Hepatocyte (in vitro differentiated cells): Measurements from ENCODE around the gene LARP4.

Experiments
- EZH2 ChIP-seq: fragments of 200-600 bp; sonication (generic); IDR thresholded peaks from 2 replicates; pipeline ENCODE4 v1.6.1; 2016; ENCODE audit warnings: antibody characterized with exemption, mild to moderate bottlenecking, borderline replicate concordance
- TF ChIP-seq, protein P1 (sequence below): fragments of 200-600 bp; sonication (generic); IDR thresholded peaks from 2 replicates; pipeline ENCODE4 v1.5.1; 2016; ENCODE audit warnings: antibody characterized with exemption, mild to moderate bottlenecking; ENCODE audit not compliant: poor library complexity

DNA sequence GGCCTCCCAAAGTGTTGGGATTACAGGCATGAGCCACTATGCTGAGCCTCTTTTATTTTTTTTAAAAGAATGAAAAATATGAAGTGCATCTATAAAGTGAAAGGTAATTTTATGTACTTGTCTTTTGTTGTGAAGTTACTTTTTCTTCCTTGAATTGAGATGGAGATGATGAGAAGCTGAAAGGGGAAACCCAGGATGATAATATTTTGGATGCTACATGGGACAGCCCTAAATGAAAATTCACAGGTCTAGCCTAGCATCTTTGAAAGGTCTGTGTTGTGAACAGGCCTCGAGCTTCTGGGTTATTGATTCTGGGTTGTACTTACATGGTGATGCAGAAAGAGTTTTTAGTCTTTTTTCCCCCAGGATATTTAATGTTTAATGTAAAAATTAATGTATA, 118.7 kb downstream of the LARP4 start:
- TF ChIP-seq, protein P1, sequence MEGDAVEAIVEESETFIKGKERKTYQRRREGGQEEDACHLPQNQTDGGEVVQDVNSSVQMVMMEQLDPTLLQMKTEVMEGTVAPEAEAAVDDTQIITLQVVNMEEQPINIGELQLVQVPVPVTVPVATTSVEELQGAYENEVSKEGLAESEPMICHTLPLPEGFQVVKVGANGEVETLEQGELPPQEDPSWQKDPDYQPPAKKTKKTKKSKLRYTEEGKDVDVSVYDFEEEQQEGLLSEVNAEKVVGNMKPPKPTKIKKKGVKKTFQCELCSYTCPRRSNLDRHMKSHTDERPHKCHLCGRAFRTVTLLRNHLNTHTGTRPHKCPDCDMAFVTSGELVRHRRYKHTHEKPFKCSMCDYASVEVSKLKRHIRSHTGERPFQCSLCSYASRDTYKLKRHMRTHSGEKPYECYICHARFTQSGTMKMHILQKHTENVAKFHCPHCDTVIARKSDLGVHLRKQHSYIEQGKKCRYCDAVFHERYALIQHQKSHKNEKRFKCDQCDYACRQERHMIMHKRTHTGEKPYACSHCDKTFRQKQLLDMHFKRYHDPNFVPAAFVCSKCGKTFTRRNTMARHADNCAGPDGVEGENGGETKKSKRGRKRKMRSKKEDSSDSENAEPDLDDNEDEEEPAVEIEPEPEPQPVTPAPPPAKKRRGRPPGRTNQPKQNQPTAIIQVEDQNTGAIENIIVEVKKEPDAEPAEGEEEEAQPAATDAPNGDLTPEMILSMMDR: no peak
- no peak for TF ChIP-seq EZH2
